GM18499 (cell line): ENCODE measurements around the gene BOK.
"Not testable (repeated sequence)": the region's sequence is repeated elsewhere in the genome, so short reads cannot be mapped to it uniquely, and the experiment has no call there.

ENCODE experiments used
- ATAC-seq: cut with Tn5 transposase; IDR thresholded peaks from one replicate; pipeline ENCODE4 v1.9.1; 2021; ENCODE audit warnings: moderate number of reproducible peaks; ENCODE audit not compliant: insufficient read depth, unreplicated experiment

BOK gene

DNA sequence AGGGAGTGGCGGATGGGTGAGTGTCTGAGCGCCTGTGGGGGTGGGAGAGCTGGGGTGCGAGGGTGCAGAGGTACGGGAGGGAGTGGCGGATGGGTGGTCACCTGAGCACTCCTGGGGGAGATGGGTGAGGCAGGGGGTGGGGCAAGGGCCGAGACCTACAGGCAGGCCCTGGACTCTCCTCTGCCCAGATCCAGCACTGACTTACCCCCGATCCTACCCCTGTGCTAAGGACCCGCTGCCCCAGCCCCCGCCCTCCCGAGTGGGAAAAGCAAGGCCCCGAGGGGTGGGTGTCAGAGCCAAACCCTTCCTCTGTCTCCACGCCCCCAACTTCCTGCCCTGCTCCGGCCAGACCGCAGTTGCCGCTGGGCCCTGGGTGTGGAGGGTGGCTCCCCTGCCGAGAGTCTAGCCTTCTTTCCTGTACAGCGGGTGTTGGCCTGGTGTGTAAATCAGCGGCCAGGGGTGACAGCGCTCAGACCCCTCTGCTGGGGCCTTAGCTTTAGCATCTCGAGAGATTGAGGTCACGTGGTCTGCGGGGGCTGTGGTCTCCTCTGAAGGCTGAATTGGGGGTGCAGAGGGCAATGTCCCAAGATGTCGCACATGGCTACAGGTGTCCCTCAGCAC is 12.5 kb downstream of the BOK start:
- no peak for ATAC-seq

DNA sequence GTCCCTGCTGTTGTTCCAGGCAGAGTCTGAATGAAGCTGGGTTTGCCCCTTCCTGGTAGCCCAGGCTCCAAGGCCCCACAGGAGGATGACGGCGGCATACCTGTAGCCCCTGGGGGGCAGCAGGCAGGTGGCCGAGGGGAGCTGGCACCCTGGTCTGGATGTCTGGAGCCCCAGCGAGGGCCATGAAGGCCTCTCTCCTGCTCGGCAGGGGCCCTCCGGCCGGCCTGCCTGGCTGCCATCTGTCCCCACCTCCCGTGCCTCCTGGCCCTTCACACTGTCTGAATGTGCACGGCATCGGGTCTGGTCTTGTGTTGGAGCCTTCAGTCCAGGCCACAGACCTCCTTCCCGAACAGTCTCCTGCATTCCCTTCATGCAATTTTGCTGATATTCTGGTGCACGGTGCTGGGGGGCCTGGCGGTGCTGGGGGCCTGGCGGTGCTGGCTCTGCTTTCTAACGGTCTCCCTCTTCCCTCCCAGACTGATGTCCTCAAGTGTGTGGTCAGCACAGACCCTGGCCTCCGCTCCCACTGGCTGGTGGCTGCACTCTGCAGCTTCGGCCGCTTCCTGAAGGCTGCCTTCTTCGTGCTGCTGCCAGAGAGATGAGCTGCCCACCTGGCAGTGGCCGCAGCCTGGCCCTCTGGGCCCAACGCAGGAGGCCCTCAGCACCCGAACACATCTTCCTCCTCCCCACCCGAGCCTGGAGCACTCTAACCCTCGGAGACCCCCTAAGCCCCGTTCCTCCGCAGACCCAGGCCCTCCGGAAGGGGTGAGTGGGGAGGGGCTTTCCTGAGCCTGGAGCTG is 13.5 kb downstream of the BOK start:
- no peak for ATAC-seq

DNA sequence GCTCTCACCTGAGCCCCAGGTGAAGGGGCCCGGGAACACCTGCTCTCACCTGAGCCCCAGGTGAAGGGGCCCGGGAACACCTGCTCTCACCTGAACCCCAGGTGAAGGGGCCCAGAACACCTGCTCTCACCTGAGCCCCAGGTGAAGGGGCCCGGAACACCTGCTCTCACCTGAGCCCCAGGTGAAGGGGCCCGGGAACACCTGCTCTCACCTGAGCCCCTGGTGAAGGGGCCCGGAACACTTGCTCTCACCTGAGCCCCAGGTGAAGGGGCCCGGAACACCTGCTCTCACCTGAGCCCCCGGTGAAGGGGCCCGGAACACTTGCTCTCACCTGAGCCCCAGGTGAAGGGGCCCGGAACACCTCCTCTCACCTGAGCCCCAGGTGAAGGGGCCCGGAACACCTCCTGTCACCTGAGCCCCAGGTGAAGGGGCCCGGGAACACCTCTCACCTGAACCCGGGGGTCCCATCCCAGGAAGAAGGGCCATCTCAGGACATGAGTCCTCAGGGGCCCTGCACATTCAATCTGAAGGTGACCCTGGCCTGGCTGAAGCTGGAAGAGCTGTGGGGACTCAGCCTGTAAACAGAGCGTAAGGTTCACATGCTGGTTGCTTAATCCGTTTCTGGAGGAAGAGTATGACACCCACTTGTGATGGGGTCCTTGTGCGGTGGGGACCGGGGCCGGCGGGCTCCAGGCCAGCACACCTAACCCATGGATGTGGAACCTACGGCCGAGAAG is 14.5 kb downstream of the BOK start:
- not testable (repeated sequence) for ATAC-seq

DNA sequence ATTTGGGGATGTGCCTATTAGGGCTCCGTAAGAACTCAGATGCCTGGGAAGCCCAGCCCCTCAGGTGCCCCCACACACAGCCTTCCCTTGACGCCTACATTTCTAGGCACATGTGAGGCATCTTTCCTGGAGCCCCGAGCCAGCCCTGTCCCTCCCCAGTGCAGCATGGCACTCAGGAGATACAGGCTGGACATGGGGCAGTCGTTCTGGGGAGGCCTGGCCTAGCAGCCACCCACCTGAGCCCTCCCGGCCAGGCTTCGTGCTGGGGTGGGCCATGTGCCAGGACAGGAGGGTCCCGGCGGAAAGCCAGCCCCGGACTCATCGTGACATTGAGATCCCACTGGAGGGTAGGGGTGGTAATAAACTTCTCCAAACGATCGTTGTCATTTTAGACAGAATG is 15.2 kb downstream of the BOK start:
- no peak for ATAC-seq

DNA sequence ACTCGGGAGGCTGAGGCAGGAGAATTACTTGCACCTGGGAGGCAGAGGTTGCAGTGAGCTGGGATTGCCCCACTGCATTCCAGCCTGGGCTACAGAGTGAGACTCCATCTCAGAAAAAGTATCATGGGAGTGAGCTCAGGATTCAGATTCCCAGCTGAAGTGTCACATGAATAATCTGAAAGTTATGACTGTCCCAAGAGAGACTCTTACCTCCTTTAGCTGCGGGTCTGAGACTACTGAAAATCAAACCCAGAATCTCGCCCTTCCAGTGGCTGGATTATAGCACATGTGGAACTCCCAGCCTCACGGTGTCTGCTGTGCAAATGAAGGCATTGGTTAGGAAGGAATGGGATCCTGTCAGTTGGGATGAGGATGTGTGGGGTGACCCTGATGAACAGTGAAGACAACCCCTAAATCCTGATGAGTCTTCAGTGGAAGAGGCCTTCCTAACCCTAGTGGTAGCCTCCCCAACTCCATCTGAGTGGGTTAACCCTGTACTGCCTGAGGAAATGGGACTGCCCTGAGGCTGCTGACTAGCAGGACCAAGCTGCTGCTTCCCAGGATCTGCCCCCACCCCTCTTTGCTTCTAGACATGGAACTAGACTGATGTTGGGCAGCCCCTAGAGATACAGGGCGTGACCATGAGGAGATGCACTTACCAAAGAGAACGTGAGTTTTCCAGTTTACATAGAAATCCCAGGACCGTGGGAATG is 16.5 kb downstream of the BOK start:
- ATAC-seq: no peak

DNA sequence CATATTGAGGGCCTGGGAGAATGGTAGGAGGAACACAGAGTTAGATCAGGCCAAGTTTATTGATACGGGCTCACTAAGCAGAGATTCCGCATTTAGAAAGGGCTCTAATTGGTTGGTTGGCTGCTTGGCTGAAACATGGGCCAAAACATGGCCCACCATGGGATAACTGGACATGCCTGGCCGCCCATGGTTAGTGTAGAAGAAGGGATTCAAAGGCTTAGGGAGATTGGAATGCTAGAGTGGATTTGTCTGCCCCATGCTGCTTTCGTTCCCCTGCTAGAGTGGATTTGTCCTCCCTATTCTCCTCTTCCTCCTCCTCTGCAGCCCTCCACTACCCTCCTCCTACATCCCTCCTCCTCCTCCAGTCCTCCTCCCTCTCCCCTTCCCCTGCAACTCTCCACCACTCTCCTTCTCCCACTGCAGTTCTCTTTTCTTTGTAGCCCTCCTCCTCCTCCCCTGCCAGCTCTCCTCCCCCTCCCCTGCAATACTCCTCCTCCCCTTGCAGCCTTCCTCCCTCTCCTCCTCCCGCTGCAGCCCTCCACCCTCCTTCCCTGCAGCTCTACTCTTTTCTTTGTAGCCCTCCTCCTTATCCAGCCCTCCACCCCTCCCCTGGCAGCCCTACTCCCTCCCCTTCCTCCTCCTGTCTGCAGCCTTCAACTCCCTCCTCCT is 17.2 kb downstream of the BOK start:
- ATAC-seq: no peak

DNA sequence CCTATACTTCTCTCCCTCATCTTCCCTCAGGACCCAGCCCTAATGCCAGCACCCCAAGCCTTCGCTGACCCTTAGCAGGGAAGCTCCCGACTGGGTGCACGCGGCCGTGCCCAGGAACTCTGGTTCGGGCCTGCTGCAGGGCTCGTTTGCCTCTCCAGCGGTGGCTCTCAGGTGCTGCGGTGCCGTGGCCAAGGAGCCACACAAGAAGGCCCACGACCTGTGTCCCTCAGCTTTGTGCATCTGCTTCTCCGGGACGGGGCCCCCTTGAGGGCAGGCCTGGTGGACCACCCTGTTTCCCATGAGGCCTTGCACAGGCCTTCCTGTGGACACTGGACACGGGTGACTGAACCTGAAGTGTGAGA is 17.7 kb downstream of the BOK start:
- no peak for ATAC-seq

DNA sequence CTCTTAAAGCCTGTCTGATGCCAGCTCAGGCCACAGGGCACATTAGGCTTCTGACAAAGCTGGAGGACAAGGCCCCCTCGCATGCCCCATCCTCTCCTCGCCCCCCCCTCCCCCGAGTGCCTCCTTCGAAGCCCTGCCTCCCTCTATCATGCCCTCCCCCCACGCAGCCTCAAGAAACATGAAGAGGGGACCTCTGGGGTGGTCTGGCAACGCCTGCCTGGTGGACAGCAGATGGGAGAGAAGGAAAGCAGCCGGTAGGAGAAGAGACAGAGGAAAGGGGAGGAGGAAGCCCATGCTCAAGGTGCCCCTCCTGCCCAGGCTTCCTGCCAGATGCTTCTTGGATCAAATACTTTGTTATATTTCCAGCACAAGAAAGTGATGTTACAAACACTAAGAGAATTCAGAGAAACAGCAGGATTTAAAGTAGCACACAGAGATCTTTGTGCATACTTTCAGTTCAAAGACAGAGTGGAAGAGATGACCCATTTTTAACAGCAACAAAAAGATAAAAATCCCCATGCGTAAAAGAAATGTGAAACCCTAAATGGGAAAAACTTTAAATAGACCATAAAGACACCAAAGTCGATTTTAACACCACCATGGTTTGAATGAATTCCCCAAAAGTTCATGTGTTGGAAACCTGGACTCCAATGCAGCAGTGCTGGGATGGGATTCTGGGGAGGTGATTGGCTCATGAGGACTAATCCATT is 19.0 kb downstream of the BOK start:
- no peak for ATAC-seq

DNA sequence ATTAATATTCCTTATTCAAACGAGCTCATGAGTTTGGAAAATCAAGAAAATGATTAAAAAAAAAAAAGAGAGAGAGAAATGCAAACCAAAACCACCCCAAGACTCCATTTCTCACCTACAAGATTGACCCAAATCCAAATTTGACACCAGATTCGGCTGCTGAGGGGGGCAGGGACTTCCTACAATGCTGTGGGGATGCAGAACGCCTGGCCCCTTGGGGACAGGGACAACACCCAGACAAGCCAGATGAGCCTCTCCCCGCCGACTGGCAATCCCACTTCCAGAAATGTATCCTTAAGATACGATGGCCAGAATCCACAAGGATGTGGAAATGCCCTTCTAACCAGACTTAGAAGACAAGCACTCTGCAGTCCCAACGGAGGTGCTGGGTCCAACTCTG is 20.7 kb downstream of the BOK start:
- ATAC-seq: no peak

DNA sequence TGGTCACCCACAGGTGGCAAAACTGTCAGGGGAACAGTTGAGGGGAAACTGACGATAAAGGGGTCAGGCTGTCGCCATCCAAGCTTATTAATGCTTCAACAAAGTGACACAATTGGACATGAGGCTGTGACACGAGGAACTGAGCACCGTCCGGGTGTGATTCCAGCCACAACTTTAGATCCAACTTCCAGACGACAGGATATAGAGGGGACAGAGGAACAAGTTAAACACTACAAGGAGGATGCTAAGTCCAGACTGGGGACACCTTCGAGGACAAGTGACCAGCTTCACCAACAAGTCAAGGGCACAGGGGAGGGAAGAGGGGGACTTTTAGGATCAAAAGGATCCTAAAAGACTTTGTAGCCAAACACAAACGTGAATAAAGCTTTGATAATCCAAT is 23.8 kb downstream of the BOK start:
- ATAC-seq: no peak

DNA sequence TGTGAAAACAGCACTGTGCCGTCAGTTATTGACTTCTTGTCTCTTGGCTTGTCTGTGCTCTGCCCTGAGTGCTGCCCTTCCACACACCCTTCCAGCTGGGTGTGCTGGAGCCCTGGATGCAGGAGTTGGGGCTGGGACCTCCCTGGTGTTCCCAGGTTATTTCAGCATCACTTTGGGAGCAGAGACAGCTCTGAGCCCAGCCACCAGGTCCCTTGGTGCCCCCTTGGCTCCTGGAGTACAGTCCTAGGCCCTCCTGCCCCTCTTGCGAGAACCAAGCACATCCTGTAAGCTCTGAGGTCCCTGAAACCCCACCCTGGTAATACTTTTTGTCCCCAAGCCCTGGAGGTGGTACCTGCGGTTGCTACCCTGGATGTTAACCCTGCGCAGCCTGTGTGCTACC is 24.3 kb downstream of the BOK start:
- no peak for ATAC-seq

DNA sequence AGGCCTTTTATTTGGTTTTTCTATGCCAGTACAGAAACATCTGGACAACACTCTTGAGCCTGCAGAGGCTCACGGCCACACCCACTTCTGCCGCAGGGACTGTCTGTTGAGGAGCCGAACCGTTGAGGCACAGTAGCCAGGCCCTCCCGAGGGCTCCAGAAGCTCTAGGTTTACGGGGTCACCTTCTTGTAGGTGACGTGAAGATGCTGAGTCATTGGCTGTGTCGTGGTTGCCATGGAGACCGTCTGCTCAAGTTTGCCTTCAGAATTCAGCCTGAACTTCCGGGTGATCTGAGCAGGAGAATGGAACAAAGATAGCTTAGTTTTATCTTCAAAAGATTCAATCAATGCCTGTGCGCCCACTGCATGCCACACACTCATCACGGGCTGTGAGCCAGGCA is 25.9 kb downstream of the BOK start:
- ATAC-seq: no peak

DNA sequence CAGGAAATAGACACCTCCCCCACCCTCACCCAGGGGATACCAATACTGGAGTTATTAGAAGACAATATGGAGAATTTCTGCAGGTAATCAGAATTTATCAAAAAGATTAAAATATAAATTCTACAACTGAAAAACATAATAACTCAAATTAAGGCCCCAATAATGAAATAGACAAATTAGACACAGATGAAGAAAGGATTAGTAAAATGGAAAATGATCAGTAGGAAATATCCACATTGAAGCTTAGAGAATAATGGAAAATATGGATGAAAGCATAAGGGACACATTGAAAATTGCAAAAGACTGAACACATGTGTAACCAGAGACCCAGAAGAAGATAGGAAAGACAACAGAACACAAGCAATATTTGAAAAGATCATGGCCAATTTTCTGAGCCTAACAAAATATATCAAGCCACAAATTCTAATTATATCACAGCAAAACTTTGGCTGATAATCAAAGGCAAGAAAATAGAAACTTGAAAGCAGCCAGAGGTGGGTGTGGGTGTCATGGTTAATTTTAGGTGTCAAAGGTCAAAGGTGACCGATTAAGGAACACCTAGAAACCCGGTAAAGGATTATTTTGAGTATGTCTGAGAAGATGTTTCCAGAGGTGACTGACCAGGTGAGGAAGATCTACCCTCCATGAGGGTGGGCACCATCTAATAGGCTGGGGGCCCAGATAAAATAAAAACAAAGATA is 28.2 kb downstream of the BOK start:
- ATAC-seq: no peak

DNA sequence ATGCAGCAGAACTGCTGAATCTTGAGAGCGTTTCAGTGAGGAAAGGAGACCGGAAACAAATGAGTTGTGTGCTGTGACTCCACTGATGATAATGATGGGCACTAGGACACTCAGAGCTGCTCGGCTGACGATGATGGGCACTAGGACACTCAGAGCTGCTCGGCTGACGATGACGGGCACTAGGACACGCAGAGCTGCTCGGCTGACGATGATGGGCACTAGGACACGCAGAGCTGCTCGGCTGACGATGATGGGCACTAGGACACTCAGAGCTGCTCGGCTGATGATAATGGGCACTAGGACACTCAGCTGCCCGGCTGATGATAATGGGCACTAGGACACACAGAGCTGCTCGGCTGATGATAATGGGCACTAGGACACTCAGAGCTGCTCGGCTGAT is 31.3 kb downstream of the BOK start:
- ATAC-seq: not testable (repeated sequence)

DNA sequence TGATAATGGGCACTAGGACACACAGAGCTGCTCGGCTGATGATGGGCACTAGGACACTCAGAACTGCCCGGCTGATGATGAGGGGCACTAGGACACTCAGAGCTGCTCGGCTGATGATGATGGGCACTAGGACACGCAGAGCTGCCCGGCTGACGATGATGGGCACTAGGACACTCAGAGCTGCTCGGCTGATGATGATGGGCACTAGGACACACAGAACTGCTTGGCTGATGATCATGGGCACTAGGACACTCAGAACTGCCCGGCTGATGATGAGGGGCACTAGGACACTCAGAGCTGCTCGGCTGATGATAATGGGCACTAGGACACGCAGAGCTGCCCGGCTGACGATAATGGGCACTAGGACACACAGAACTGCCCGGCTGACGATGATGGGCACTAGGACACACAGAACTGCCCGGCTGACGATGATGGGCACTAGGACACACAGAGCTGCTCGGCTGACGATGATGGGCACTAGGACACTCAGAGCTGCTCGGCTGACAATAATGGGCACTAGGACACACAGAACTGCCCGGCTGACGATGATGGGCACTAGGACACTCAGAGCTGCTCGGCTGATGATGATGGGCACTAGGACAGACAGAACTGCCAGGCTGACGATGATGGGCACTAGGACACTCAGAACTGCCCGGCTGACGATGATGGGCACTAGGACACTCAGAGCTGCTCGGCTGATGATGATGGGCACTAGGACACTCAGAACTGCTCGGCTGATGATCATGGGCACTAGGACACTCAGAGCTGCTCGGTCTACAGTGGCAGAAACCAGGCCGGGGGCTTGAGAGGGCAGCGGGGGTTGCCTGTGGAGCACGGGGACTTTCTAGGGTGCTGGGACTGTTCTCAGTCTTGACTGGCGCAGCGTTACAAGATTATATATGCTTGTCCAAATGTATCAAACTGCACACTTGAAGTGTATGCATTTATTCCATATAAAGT is 32.2 kb downstream of the BOK start:
- ATAC-seq: not testable (repeated sequence)

DNA sequence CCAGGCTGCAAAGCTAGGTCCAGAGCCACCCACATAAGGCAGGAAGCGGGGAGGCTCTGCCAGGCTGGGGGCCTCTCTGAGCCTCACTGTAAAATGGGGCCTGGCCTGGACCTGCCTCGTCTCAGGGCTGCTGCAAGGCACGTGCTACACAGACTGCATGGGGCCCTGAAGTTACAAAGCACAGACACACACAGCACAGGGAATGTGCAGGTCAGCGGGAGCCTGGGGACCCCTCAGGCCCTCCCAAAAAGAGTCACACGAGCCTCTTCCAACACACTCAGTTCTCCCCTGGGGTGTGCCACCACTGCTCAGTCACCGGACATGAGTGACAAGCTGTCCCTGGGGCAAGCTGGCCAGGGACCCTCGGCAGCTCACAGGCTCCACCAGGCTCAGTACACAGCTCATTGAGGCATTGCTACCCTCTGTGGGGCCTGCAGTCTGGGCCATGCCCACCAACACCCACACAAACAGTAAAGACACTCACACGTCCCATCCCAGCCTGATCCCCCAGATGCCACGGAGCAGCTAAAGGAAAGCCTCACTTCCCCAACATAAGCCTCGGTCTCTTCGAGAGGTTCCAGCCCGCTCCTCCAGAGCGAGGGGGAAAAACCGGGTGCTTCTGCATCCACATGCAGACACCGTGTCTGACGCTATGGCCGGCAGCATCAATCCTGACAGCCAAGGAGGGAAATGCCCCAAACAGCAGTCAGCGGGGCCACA is 33.7 kb downstream of the BOK start:
- no peak for ATAC-seq

DNA sequence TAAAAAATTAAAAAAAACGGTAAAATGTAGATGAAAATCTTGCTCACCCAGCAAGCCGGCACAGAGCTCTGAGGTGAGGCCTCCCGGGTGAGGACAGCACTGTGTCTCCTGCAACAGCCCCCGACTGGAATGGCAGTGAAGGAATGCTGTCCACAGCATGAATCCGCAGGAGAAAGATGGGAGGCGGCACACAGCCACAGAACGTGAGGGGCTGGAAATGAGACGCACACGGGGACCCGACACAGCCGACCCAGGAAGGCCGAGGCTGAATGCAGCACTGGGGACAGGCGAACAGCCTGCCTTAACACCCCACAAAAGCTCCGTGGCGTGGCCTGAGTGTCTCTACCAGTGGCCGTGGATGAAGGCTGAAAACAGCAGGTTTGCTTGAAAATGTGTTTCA is 34.7 kb downstream of the BOK start:
- ATAC-seq: no peak
